Lung microvascular endothelial cell (primary cell): ENCODE measurements around the gene SH3RF3. TPM values are rescaled to one million over a fixed set of nuclear protein-coding genes. Genes with fewer than 3 reads are reported as not detected.
A peak's percentile ranks its signal among the peaks of the same experiment; 100 is the strongest.

Experiments
- DNase-seq, 2 donors: peaks; one replicate each; pipeline versions ENCODE4 v3.0.0 to v3.0.0-alpha.2; 2010; ENCODE audit warnings: low read depth in 2 of 2
- total RNA-seq: library from RNA; depleted of rRNA; stranded (reverse); fragments of >200 nt; gene quantifications from 2 replicates; pipeline ENCODE4 v1.2.1, GENCODE V29; 2014

Gene SH3RF3
- total RNA-seq, 1 donor from 2014 or later, result 7.3 TPM

DNA sequence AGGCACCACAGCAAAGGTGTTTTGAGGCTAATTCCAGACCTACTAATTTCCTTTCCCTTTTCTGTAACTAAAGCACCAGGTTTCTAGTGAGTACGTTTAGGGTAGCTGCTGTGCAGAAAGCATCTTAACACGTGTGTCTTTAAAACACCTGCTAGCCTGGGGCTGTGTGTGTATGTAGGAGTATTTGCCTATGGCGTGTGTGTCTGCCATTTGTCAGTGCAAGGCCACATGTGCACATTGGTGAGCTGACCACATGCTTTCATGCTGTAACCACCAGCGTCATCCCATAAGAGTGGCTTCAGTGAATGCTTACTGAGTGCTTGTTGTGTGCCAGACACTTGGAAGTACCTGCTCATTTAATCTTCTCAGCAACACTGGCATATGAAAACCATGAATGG, 243.2 kb downstream of the SH3RF3 start:
- DNase-seq, result no peak

DNA sequence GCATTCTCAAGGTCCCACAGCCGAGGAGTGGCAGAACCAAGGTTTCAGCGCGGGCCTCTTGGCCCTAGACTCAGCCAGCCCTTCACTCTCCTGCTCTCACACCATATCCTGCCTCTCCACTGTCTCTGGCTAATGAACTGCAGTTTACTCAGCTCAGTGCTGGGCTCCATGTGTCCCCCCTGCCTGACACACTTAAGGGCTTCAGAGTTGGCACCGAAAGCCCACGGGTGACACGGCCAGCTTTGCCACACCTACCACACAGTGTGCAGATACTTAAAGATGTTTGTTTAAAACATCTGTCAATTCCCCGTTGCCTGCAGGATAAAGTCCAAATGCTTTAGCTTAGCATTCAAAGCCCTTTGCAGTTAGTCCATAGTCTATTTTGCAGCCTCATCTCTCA, 243.6 kb downstream of the SH3RF3 start:
- no peak for DNase-seq

DNA sequence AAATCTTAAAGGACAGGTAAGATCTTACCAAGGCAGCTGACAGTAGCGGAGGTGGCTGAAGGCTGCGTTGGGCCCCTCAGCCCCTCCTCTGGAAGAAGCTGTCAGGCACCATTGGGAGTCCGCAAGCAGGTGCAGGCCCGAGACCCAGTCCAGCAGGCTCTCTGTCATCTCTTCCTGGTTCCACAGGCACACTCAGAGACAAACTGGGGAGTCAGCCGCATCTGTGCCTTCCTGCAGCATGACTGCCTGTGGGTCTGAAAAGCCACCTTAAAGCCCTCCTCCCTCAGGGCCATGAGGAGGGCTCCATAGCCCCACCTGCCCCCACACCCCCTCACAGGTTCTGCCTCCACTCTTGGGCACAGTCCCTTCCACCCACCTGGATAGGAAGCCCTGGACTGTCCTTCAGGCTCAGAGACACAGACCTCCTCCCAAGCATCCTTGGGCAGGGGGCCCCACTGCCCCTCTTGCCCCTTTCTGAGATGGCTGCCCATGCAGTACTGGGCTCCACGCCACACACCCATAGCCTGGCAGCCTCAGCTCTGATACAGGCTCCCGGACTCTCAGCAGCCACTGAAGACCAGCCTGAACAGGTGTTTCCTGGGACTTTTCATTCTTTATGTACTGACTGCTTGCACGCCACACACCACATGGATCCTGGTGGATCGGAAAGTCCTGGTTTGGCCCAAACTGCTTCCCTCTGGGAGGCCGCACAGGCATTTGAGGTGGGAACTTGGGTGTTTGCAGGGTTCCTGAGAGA, 245.0 kb downstream of the SH3RF3 start:
- no peak for DNase-seq

DNA sequence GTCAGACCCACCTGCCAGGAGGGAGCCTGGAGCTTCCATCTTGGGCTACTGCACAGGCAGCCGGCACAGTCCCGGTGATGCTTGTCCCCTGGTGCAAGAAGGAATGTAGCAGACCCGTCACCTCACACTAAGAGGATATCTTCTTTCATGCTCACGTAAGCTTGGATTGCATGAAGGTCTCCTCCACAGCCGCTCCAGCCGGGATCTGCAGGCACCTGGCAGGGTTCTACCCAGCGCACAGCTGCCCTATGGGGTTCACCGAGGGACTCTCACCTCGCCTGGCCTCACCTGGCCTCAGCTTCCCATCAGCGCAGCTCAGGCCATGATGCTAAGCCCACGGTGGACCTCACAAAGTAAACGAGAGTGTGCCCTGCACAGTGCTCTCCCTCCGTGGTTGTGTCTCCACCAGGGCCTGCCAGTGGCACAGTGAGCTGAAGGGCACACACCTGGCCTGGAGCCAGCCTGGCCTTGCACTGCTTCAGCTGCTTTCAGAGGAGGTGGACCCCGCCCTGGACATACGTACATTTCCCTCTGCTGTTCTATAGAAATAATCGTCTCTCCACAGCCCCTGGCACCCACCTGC, 245.6 kb downstream of the SH3RF3 start:
- DNase-seq, result no peak

DNA sequence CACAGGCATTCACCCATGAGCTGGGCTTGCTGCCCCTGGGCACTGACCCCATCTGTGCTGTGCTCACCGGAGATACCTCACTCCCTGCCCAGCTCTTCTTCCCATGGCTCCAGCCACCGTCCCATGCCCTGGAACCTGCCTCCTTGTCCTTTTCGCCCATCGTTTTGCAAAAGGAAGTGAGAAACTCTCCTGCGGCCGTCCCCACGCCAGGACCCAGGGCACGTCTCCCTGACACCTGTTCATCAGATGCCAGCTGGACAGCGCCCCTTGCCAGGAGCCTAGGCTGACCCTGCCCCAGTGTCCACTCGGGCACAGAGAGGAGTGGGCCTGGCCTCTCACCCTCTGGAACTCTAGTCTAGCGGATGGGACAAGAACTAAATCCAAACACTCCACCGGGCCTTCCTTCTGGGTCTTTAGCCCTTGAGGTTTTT, 246.1 kb downstream of the SH3RF3 start:
- no peak for DNase-seq

DNA sequence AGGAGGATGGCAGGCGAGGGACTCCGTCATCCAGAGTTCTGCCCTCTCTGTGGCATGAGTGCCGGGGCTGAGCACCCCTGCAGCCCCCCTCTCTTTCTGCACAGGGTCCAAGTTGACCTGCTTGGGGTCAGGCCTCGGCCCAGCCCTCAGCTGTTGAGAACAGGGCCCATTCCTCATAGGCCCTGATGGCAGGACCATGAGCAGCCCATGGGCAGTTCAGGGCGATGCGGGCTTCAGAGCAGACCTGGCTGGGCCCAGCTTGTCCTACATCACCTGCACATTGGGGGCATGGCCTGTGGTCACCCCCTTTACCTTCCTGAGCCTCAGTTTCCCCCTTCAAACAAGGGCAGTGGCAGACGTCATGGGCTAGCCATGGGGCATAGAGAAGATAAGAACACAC, 246.7 kb downstream of the SH3RF3 start:
- no peak for DNase-seq

DNA sequence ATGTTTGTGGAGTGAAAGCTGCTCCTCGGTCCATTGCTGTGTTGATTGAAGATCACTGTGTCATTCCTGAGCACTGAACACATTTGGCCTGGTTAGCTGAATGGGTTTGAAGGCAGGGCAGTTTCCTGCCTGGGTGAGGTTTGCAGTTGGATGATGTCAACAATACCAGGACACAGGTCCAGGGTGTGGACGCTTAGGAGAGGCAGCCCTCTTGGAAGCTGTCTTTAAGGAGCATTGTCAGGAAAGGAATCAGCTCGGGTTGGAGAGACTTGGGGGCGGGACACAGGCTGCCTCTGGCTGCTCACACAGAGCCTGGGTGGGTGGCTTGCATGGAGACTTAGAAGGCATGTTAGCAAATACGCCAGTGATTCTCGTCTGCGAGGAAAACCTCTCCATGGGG, 247.1 kb downstream of the SH3RF3 start:
- DNase-seq, result peak in 1 of 2 donors; percentile 60

DNA sequence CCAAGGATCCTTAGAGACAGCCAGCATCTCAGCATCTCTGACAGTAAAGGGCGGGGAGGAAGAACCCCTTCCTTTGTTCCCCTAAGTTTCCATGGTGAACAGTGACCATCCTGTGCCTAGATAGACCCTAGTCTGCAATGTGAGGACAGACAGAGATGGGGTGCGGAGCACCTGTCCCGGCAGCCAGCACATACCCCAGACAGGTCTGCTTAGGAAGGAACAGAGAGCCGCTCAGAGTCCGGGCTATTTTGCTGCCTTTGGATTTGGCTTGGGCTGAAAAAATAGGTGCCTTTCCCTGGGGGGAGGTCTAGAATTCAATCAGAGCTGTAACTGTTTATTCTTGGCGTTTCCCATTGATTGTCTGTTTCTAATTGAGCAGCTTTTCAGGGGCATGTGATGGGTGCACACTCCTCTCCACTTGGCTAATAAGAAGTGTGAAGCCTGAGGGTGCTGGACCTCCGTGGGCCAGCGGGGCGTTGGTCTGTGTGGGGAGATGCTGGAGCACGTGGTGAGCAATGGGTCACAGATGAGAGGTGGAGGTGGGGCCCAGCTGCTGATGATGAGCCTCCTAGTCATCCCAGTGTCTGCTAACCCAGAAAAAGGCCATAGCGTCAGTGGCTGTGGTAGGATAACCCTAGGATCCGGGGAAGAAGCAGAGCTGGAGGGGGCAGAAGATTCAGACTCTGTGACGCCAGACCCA, 247.9 kb downstream of the SH3RF3 start:
- DNase-seq, result no peak

DNA sequence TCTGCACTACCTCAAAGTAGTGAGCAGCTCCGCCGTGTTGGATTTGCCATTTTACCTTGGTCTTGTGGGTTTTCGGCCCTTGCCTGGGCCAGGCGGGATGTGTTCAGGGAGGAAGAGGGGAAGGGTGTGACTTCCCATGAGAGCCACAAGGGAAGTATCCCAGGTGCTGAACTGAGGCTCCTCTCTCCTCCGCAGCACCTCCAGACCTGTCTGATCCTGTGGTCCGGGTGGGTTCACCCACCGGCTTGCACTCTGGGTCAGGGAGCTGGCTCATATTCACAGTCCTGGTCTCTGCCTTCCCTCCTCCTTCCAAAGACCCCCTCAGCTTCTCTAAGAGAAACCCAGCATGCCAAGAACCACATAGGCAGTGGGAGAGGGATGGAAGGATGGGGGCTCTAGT, 249.0 kb downstream of the SH3RF3 start:
- no peak for DNase-seq

DNA sequence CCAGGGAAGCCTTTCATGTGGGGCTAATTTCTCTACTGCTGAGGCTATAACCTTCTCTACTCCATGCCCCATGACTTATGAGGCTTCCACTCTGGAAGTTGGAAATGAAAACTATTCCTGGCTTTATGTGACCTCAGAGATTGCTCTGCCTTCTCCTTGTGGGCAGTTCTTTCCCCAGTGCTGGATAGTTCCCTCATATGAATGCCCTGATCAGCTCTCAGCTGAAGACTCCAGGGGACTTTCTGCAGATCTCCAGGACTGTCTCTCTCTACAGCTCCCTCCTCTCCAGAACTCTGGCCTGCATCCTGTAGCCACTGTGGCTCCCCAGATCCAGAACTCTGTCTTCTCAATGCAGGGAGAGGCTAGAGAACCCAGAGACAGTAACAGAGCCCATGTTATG, 249.7 kb downstream of the SH3RF3 start:
- no peak for DNase-seq

DNA sequence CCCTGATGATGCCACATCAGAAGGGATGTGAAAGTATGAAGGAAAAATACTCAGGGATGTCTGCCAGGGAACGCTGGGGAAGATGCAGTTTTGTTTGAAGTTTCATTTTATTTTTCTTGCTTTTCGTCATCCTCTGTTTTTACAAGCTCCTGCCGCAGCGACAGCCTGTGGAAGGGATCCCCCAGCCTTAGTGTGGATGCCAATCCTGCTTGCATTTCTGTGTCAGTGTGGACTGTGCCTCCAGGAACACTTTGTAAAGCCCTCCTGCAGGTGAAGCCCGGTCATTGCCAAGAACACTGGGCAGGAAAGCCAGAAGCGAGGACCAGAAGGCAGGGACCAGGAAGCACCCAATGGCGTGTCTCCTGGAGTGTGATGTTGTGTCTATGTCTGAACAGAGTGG, 250.5 kb downstream of the SH3RF3 start:
- no peak for DNase-seq

DNA sequence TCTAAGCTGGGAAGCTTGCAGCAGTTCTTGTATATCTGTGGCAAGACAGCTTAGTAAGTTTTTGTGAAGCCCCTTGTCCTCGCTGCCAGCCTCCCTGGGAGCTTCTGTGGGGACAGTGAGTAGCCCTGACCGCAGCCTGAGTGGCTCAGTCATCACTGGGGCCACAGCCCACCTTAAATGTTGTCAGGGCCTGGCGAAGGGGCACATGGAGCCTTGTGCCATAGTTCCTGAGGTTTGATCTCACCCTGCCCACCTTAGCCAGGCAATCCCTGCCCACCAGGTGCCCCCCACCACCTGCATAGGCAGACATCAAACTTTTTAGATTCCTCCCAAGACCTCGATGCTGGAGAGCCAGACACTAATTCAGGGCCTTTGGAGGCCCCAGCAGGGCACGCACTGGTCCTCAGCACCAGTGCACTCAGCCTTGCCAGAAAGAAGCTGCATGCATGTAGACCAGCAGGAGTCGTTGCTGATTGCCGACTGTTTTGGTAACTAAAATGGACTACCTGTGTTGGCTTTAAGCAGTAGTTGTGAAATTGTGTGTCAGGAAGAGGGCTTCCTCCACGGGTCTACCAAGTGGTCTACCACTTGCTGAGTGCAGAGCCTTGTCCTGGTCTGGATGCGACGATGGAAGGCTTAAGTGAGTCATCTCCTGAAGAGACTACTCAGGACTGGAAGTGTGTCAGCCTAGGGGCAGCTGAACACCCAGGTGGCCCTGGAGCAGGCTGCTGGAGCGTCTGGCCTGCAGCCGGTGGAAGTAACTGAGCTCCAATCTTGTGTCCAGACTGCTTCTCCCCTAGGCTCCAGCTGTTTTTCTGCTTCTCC, 251.7 kb downstream of the SH3RF3 start:
- DNase-seq, result peak in 1 of 2 donors; percentile 78

DNA sequence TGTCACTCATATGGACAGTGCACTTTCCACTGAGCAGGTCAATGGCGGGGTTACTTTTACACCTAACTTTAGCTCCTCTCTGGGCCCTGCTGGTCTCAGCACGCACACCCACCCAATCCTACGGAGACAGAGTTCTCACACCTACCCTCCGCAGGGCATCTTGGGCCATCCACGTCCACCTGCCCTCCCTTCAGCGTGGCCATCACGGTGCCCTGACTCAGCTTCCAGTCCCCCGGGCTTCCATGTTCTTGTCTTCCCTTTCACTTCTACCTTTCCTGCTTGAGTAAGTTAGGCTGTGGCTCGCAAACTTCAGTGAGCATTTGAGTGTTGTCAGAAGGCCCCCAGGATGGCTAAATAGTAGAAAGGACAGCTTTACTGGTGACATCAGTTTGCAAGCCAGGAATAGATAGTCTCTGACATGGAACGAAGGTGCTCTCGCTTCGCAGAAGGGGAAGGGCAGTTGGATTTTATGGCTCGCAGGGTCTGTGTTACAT, 252.4 kb downstream of the SH3RF3 start:
- no peak for DNase-seq

DNA sequence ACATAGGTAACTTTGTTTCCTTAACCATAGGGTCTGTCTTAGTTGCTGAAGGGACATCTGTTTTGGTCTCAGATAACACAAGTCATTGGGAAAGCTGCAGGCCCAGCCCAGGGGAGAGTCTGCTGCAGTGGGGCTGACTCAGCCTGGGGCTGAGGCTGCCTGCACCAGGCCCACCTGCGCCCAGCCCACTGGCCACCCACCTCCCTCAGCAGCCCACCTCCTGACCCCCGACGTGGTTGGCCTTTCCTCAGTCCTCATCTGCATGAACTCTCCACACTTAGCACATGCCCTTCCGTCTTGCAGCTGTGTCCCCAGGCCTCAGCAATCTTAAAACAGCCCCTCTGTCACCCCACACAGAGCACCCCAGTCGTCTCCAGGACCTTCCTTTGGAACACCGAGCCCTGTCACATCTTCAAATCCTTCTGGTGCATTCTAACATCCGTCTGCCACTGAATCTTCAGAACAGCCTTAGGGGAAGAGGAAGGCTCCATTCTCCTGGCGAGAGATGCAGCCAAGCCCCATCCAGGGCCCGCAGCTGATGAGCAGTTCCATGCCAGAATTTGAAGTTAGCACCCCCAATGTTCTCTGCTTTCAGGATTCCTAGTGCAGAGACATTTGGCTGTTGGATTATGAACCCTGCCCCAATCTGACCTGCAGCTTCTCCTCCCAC, 253.4 kb downstream of the SH3RF3 start:
- no peak for DNase-seq

DNA sequence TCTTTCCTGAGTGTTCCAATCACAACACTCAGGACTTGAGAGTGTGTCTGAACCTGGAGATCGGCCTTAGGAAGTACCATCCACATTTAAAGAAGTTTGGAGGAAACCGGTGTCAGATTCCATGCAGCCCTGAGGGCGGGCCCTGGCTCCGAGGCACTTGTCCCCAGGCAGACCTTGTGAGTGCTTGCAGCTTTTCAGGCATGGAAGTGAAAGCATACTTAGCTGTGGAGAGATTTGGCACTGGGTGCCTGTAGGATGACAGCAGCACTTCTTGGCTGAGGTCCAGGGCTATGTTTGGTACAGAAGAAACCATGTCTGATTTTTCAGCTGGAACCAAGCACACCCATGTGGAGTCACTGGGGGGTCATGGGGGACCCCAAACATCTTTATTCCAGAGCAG, 253.9 kb downstream of the SH3RF3 start:
- DNase-seq, result peak; percentile 41 to 85

DNA sequence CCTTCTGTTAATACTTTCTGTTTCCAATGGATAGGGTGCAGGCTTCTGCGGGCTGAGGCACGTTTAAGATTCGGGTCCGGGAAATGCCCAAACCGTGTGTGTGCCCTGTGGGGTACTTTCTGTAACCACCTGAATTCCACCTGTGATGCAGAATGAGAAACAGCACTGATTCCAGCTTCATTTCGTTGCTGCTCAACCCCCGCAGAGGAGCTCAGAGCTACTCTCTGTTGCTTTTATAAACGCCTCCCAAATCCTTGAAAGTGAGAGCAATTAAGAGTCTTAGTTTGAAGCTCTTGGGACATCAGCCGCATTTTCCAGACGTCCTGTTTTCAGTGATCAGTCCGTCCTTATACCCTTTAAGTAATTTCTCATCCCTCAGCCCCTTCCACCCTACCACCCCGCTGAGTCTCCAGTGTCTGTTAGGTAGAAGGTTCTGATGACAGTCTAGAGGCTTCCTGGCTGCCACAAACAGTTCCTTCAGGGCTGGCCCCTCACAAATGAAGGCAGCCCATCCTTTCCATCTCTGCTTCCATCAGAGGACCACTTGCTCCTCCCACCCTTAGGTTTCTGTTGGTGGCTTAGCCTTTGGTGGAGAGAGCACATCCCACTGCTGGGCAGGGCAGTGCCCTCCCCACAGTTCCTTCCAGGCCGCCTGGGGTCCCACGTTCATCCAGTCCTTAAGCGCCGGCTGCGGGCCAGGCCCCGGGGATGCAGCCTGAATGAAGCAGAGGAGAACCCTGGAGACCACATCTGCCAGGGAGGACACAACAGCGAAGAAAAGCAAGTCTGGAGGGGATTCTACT, 254.7 kb downstream of the SH3RF3 start:
- DNase-seq, result no peak

DNA sequence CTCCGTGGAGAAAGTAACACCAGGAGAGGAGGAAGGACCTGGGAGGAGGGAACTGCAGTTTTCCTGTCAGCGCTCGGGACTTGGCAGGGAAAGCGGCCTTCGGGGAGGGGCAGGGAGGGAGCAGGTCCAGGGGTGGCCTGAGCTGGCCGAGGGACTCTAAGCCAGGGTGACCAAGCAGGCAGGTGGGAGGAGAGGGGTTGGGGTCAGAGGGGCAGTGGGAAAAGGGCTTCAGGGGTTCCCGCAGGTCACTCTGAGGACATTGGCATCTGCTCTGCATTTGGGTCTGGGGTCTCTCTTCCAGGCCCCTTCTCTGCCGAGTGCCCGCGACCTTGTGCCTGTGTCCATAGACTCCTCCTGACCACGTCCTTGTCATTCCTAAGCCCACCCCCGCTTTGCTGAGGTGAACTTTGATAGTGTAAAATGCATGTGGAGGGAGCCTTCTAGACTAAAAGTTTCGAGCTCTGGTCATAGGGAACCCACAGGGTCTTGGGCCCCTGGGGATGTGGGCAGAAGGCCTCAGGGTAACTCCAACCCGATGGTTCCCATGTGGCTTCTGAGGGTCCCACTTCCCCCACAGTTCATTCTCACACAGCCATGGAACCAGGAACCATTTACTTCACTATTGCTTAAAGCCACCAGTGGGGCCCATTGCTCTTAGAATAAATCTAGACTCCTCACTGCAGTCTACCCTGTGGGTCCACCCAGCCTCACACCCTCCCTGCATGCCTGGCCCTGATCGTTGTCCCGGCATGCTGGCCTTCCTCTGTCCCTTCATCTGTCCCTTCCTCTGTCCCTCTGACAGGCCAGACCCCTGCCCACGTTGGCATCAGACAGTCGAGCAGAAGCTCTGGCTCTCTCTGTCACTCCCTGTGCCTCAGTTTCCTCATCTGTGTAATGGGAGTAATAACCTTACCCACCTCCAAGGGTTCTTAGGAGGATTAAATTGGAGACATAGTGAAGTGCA, 255.6 kb downstream of the SH3RF3 start:
- DNase-seq, result peak; percentile 26 to 45

DNA sequence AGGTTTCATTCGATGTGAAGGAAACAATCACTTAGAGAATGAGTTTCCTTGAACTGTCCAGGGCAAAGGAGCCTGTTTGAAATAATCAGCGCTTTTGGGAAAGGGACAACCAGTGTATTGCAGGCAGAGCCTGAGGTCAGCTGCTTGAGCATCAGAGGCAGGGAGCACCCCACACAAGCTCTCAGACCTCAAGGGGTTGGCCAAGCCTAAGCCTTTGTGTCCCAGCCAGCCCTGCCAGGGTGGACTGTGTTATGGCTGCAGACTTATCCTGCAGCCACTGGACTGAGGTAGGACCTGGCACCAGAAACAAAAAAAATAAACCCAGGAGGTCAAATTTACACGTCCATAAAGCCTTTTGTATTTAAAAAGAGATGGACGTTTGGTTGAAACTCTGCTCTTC, 256.5 kb downstream of the SH3RF3 start:
- no peak for DNase-seq
